HFFc6 (cell line): Measurements from ENCODE around the gene MED12. TPM values are rescaled to one million over a fixed set of nuclear protein-coding genes. Genes with fewer than 3 reads are reported as not detected.

Experiments
- DNase-seq: peaks from one replicate; pipeline ENCODE4 v3.0.0-alpha.2; 2018
- H3K27ac Mint-ChIP-seq: 2 replicates; pipeline ENCODE4 v1.8.0; 2020; ENCODE audit warnings: mild to moderate bottlenecking, mixed read lengths
- H3K27me3 Mint-ChIP-seq: 2 replicates; pipeline ENCODE4 v1.8.0; 2021; ENCODE audit warnings: mild to moderate bottlenecking, moderate library complexity, mixed read lengths; ENCODE audit not compliant: insufficient read depth
- H3K36me3 Mint-ChIP-seq: 2 replicates; pipeline ENCODE4 v1.8.0; 2021; ENCODE audit warnings: low read depth, mixed read lengths
- H3K4me1 Mint-ChIP-seq: 2 replicates; pipeline ENCODE4 v1.8.0; 2020; ENCODE audit warnings: low read depth, mixed read lengths
- H3K4me3 Mint-ChIP-seq: 2 replicates; pipeline ENCODE4 v1.8.0; 2020; ENCODE audit warnings: mild to moderate bottlenecking, moderate library complexity, mixed read lengths
- H3K9me3 Mint-ChIP-seq: 2 replicates; pipeline ENCODE4 v1.8.0; 2020; ENCODE audit warnings: mild to moderate bottlenecking, mixed read lengths
- total RNA-seq, 6 experiments: library from RNA; stranded (reverse); fragmentation: NEBNext Ultra II Directional; extraction: Animal tissue kit (Norgen Biotek cat#: 25700); gene quantifications; 2 replicates in 1 of 6; 3 replicates in 5 of 6; pipeline ENCODE4 v1.2.3, GENCODE V29; 2021
- TF ChIP-seq, protein P1 (sequence below): fragments of 200-600 bp; sonication (generic); IDR thresholded peaks from 2 replicates; pipeline ENCODE4 v1.5.0; 2021; ENCODE audit warnings: antibody characterized with exemption, mild to moderate bottlenecking

Gene MED12
- total RNA-seq, 6 experiments from 2014 or later = 22.8 to 31.2 (median 28.5) TPM

DNA sequence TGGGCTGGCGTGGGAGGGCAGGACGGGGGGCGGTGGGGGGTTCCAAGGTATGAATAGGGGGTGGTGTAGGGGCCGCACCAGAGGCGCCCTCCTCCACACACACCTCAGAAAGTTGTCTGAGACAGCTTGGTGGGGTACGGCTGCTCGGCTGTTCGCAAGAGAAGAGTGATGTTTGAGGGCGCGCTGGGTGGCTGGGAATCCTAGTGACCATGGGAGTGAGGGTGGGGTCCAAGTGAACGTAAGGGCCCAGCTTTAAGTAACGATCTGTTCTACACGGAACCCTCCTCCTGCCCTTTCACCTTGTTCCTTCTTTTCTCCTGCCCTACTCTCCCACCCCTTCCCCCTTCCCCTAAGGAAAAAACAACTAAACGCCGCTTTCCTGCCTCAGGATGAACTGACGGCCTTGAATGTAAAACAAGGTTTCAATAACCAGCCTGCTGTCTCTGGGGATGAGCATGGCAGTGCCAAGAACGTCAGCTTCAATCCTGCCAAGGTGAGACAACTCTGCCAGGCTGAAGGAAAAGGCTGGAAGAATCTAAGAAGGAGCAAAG is 664 bp downstream of the MED12 start:
- Mint-ChIP-seq H3K27me3 (no peaks in the 10 kb centered on the region; the same call in 1 of the 2 replicates), H3K4me1 (no peaks in the 10 kb centered on the region), H3K27ac (peak overlapping the region; percentile 59), H3K9me3 (no peaks in the 10 kb centered on the region), H3K36me3 (peaks cover 5% of the 10 kb centered on the region; the same call in 1 of the 2 replicates), H3K4me3 (peak overlapping the region; percentile 89)
- DNase-seq = no peak
- TF ChIP-seq, protein P1, sequence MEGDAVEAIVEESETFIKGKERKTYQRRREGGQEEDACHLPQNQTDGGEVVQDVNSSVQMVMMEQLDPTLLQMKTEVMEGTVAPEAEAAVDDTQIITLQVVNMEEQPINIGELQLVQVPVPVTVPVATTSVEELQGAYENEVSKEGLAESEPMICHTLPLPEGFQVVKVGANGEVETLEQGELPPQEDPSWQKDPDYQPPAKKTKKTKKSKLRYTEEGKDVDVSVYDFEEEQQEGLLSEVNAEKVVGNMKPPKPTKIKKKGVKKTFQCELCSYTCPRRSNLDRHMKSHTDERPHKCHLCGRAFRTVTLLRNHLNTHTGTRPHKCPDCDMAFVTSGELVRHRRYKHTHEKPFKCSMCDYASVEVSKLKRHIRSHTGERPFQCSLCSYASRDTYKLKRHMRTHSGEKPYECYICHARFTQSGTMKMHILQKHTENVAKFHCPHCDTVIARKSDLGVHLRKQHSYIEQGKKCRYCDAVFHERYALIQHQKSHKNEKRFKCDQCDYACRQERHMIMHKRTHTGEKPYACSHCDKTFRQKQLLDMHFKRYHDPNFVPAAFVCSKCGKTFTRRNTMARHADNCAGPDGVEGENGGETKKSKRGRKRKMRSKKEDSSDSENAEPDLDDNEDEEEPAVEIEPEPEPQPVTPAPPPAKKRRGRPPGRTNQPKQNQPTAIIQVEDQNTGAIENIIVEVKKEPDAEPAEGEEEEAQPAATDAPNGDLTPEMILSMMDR = no peak

DNA sequence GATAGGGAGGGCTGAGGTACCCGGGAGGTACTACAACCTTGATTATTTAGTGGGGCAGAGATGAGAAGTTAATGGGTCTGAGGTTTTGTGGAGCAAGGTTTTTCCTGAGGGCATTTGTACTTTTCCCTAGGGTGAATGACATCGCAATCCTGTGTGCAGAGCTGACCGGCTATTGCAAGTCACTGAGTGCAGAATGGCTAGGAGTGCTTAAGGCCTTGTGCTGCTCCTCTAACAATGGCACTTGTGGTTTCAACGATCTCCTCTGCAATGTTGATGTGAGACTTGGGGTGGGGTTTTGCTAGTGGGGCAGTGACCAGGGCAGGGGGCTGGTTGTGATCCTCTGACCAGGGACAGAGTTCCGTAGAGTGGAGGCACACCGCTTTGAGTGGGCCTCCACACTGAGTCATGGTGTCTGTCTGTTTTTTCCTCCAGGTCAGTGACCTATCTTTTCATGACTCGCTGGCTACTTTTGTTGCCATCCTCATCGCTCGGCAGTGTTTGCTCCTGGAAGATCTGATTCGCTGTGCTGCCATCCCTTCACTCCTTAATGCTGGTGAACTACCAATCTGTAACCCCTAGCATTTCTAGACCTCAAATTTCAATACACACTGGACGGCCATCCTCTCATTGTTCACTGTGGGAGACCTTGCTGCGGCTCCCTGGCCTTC is 9.9 kb downstream of the MED12 start:
- Mint-ChIP-seq H3K4me1 (peaks cover 20% of the 10 kb centered on the region), H3K4me3 (no peak overlapping the region), H3K27ac (peak overlapping the region; percentile 81), H3K36me3 (peaks cover 13% of the 10 kb centered on the region), H3K9me3 (no peaks in the 10 kb centered on the region), H3K27me3 (peaks cover 1% of the 10 kb centered on the region; the same call in 1 of the 2 replicates)
- TF ChIP-seq, protein P1 = no peak
- peak; percentile 57 for DNase-seq

DNA sequence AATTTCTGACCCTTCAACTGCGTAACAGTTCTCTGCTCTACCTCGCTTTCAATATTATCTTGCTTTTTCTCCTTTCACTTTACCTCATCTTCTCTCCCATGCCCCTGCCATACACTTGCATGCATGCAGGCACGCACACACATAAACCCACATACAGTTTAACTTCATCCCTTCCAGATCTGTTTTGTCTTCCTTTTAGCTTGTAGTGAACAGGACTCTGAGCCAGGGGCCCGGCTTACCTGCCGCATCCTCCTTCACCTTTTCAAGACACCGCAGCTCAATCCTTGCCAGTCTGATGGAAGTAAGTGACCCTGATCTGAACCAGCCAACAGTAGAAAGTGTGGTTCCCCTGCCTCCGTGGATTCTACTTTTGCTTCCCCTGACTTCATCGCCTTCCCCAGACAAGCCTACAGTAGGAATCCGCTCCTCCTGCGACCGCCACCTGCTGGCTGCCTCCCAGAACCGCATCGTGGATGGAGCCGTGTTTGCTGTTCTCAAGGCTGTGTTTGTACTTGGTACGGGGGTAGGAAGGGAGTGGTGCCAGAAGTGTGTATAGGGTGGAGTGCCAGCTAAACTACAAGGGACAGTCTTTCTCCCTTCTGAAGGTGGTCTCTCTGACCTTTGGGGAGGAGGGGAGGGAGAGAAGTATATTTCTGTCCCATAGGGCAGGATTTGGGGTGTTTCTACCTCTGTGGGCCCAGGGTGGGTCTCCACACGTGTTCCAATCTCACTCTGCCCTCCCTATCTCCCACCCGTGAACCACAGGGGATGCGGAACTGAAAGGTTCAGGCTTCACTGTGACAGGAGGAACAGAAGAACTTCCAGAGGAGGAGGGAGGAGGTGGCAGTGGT is 10.7 kb downstream of the MED12 start:
- peak overlapping the region; percentile 81 for H3K27ac Mint-ChIP-seq
- peaks cover 1% of the 10 kb centered on the region; the same call in 1 of the 2 replicates for H3K27me3 Mint-ChIP-seq
- peaks cover 20% of the 10 kb centered on the region for H3K4me1 Mint-ChIP-seq
- TF ChIP-seq, protein P1 = peak; percentile 82
- H3K36me3 Mint-ChIP-seq = peaks cover 13% of the 10 kb centered on the region
- H3K4me3 Mint-ChIP-seq = no peak overlapping the region
- H3K9me3 Mint-ChIP-seq = no peaks in the 10 kb centered on the region
- DNase-seq = peak; percentile 36

DNA sequence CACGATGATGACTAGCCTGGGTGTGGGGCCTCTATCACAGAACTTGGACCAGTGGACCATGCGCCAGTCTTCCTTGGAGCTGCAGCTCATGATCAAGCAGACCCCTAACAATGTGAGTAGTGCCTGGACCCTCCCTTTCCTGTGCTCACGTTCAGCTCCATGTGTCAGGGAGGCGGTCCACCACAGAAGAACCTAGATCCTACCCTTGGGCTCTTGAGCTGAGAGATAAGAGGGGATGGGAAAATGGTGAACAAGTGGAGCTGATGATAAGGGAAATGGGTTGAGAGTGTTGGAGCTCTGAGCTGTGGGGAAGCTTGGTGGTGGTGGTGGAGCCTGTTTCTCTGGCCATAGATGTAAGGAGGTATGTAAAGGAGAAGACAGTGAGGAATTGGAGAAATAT is 13.1 kb downstream of the MED12 start:
- Mint-ChIP-seq H3K9me3 (no peaks in the 10 kb centered on the region), H3K36me3 (peaks cover 13% of the 10 kb centered on the region), H3K4me3 (no peak overlapping the region), H3K27me3 (peaks cover 1% of the 10 kb centered on the region; the same call in 1 of the 2 replicates), H3K27ac (peak overlapping the region; percentile 42; the same call in 1 of the 2 replicates), H3K4me1 (peaks cover 20% of the 10 kb centered on the region)
- no peak for DNase-seq
- TF ChIP-seq, protein P1 = no peak

DNA sequence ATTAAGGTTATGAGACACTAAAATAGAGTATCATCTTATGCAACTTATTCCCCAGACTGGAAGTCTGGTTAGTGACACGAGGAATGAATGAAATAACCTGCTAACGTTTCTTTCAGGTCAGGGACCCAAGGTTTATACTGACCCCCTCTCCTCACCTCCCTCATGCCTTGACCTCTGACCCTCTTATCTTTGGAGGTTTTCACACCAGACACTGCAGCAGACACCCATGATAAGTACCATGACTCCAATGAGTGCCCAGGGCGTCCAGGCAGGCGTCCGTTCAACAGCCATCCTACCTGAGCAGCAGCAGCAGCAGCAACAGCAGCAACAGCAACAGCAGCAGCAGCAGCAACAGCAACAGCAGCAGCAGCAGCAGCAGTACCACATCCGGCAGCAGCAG is 22.0 kb downstream of the MED12 start:
- Mint-ChIP-seq H3K27me3 (no peaks in the 10 kb centered on the region; the same call in 1 of the 2 replicates), H3K27ac (no peak overlapping the region)
- TF ChIP-seq, protein P1 = no peak

More for the DNA sequence above, 22.0 kb downstream of the MED12 start:
- peaks cover 7% of the 10 kb centered on the region; the same call in 1 of the 2 replicates for H3K4me1 Mint-ChIP-seq
- H3K36me3 Mint-ChIP-seq = peaks cover 6% of the 10 kb centered on the region
- no peak for DNase-seq
- H3K4me3 Mint-ChIP-seq = no peak overlapping the region
- H3K9me3 Mint-ChIP-seq = no peaks in the 10 kb centered on the region
